B cell (primary cell): ENCODE results near the gene NPHS1. TPM values are rescaled to one million over a fixed set of nuclear protein-coding genes. Genes with fewer than 3 reads are reported as not detected.

Experiments used
- ATAC-seq: fragments of 200-7000 bp; cut with Tn5 transposase; one replicate; pipeline ENCODE4 v1.10.0; 2021; ENCODE audit warnings: low read depth, mild to moderate bottlenecking, moderate number of reproducible peaks, moderate library complexity
- CTCF ChIA-PET: fragments of 350-600 bp; sonication (Branson Sonifier 250); formaldehyde crosslinking; loops from one replicate; lab custom pipeline; 2021; ENCODE audit warnings: antibody characterized with exemption, inconsistent platforms; lab: Charles Lee
- POLR2A ChIA-PET: fragments of 350-600 bp; sonication (Branson Sonifier 250); formaldehyde crosslinking; loops from one replicate; lab custom pipeline; 2021; ENCODE audit warnings: antibody characterized with exemption; lab: Charles Lee
- DNase-seq: peaks from one replicate; pipeline ENCODE4 v3.0.0; 2013
- H2AFZ ChIP-seq: 2 replicates; pipeline ENCODE4 v1.6.1; 2012; ENCODE audit warnings: mild to moderate bottlenecking, low read depth, low read length; ENCODE audit not compliant: insufficient read depth, poor library complexity, severe bottlenecking
- H3K27ac ChIP-seq, 2 donors: 1 replicate in 1 of 2; 2 replicates in 1 of 2; pipeline ENCODE4 v1.5.1; 2012 to 2013; ENCODE audit warnings: low read length in 2 of 2, mild to moderate bottlenecking in 2 of 2, moderate library complexity in 1 of 2
- H3K27me3 ChIP-seq, 4 experiments: fragments of 200-600 bp in 1 of 4; sonication (generic) in 1 of 4; replicated peaks in 1 of 4; 1 replicate in 2 of 4; 2 replicates in 2 of 4; pipeline versions ENCODE4 v1.6.1 to v1.7.0; 2013 to 2016; ENCODE audit warnings: low read length in 3 of 4, mild to moderate bottlenecking in 2 of 4, mixed read lengths in 1 of 4, moderate library complexity in 1 of 4; ENCODE audit not compliant: insufficient read depth in 4 of 4, control insufficient read depth in 3 of 4; ENCODE audit errors: control extremely low read depth in 1 of 4
- H3K36me3 ChIP-seq, 2 experiments: replicated peaks in 1 of 2; 1 replicate in 1 of 2; 2 replicates in 1 of 2; pipeline versions ENCODE4 v1.6.1 to v1.7.1; 2013; ENCODE audit warnings: low read length in 1 of 2; ENCODE audit not compliant: insufficient read depth in 2 of 2, control insufficient read depth in 1 of 2; ENCODE audit errors: control extremely low read depth in 1 of 2, extremely low read depth in 1 of 2
- H3K4me1 ChIP-seq, 2 donors: fragments of 200-600 bp in 1 of 2; sonication (generic) in 1 of 2; 1 replicate in 1 of 2; 2 replicates in 1 of 2; pipeline versions ENCODE4 v1.5.1 to v1.6.1; 2013 to 2017; ENCODE audit warnings: low read length in 2 of 2; ENCODE audit not compliant: control insufficient read depth in 2 of 2, insufficient read depth in 2 of 2
- H3K4me2 ChIP-seq: replicated peaks from 2 replicates; pipeline ENCODE3; 2012; ENCODE audit warnings: mild to moderate bottlenecking, low read depth, low read length; ENCODE audit not compliant: poor library complexity, severe bottlenecking
- H3K4me3 ChIP-seq, 5 experiments: fragments of 200-600 bp in 1 of 5; sonication (generic) in 1 of 5; 1 replicate in 3 of 5; 2 replicates in 2 of 5; pipeline versions ENCODE4 v1.5.1 to v1.7.0; 2011 to 2016; ENCODE audit warnings: low read length in 4 of 5, mild to moderate bottlenecking in 4 of 5, low read depth in 2 of 5, control low read depth in 1 of 5, moderate library complexity in 1 of 5; ENCODE audit not compliant: insufficient read depth in 1 of 5; ENCODE audit errors: control extremely low read depth in 1 of 5, extremely low read depth in 1 of 5
- H3K79me2 ChIP-seq: fragments of 200-600 bp; sonication (generic); one replicate; pipeline ENCODE4 v1.6.0; 2016; ENCODE audit warnings: low read length; ENCODE audit not compliant: control insufficient read depth, insufficient read depth
- H3K9ac ChIP-seq: fragments of 200-600 bp; sonication (generic); 2 replicates; pipeline ENCODE4 v1.6.1; 2017; ENCODE audit warnings: mild to moderate bottlenecking, low read length, moderate library complexity
- H3K9me3 ChIP-seq, 3 donors: one replicate each; pipeline versions ENCODE4 v1.6.1 to v1.7.1; 2013; ENCODE audit warnings: low read length in 2 of 3; ENCODE audit not compliant: control insufficient read depth in 2 of 3, insufficient read depth in 1 of 3; ENCODE audit errors: control extremely low read depth in 1 of 3
- H4K20me1 ChIP-seq: 2 replicates; pipeline ENCODE4 v1.6.0; 2012; ENCODE audit warnings: mild to moderate bottlenecking, low read length; ENCODE audit not compliant: insufficient read depth, control insufficient read depth, poor library complexity, severe bottlenecking
- H3K27ac Mint-ChIP-seq: one replicate; pipeline ENCODE4 v1.8.0; 2021; ENCODE audit warnings: mixed read lengths
- H3K27me3 Mint-ChIP-seq: one replicate; pipeline ENCODE4 v1.8.0; 2021; ENCODE audit warnings: mixed read lengths
- H3K4me1 Mint-ChIP-seq: one replicate; pipeline ENCODE4 v1.8.0; 2021; ENCODE audit warnings: mixed read lengths
- H3K4me3 Mint-ChIP-seq: one replicate; pipeline ENCODE4 v1.8.0; 2021; ENCODE audit warnings: mixed read lengths
- H3K9me3 Mint-ChIP-seq: one replicate; pipeline ENCODE4 v1.8.0; 2022; ENCODE audit warnings: mixed read lengths; ENCODE audit not compliant: insufficient read depth
- CTCF ChIP-seq: fragments of 200-600 bp; IDR thresholded peaks from one replicate; pipeline ENCODE4 v1.8.0; 2022; ENCODE audit warnings: antibody characterized with exemption, mild to moderate bottlenecking
- EZH2 ChIP-seq: IDR thresholded peaks from 2 replicates; pipeline ENCODE4 v1.6.1; 2012; ENCODE audit warnings: borderline replicate concordance, low read depth, mild to moderate bottlenecking, moderate library complexity, low read length; ENCODE audit not compliant: insufficient read depth, poor library complexity, severe bottlenecking
- WGBS: methylation state at CpG from one replicate; pipeline ENCODE4 v1.1.5; 2013; ENCODE audit warnings: missing lambda C conversion rate; ENCODE audit not compliant: insufficient coverage; 5-methylcytosine and 5-hydroxymethylcytosine counted together
- intact Hi-C: fragments of 100-400 bp; cut with micrococcal nuclease; formaldehyde crosslinking; loops from one replicate; pipeline ENCODE4 v1.10.0; 2022
- polyA plus RNA-seq: library from polyadenylated mRNA; depleted of rRNA; stranded (reverse); fragments of >200 nt; gene quantifications from 2 replicates; pipeline ENCODE4 v1.2.3, GENCODE V29; 2012
- total RNA-seq, 2 donors: library from RNA; stranded (reverse); fragments of 120-200 nt in 1 of 2; gene quantifications; 1 replicate in 1 of 2; 2 replicates in 1 of 2; pipeline versions ENCODE4 v1.2.3 to v1.2.4, GENCODE V29; 2013 to 2022

NPHS1 gene
- total and polyA plus RNA-seq, 2 donors (not counting 1 experiment from before 2014, with no cell fraction given): not detected

GRCh38 chr19:35883882-35884281 is 31.6 kb upstream of the NPHS1 start:
- no peak overlapping the region for H3K4me3 ChIP-seq
- DNase-seq (peak; percentile 76), ATAC-seq (peak; percentile 22)
- no peaks in the 10 kb centered on the region for H3K9me3 Mint-ChIP-seq
- H2AFZ ChIP-seq: no peak overlapping the region
- H3K36me3 ChIP-seq: peaks cover 0 to 25% of the 10 kb centered on the region in 2 experiments
- peak overlapping the region; percentile 81 for H3K27ac Mint-ChIP-seq
- no peak overlapping the region for H3K9ac ChIP-seq
- peaks cover 19% of the 10 kb centered on the region for H3K4me1 Mint-ChIP-seq
- H3K27ac ChIP-seq: no peak overlapping the region
- peaks cover 9% of the 10 kb centered on the region for H3K27me3 Mint-ChIP-seq
- H3K27me3 ChIP-seq: peaks cover 0 to 15% (median 10%) of the 10 kb centered on the region in 4 experiments
- intact Hi-C loops: loop anchor here (2.0 to 5.0 kb wide), 2 partner anchors 168 to 287 kb away; partner anchors contain the start of genes THAP8 and WDR62
- 60% methylated on average over 1 of the region's 2 CpGs for WGBS
- CTCF ChIA-PET: interaction anchor here (0.7 to 6.8 kb wide), 4 partner anchors 24 to 160 kb away, joined by 3 to 168 read pairs (median 9); no protein-coding TSS in a partner anchor
- POLR2A ChIA-PET: interaction anchor here (0.6 to 2.4 kb wide), 7 partner anchors 16 to 845 kb away, joined by 3 to 12 read pairs (median 3); partner anchors contain the start of gene NFKBID
- H3K79me2 ChIP-seq: no peaks in the 10 kb centered on the region
- peaks cover 0 to 9% (median 0%) of the 10 kb centered on the region in 3 donors for H3K9me3 ChIP-seq
- peaks cover 4 to 7% of the 10 kb centered on the region in 2 donors for H3K4me1 ChIP-seq
- H3K4me2 ChIP-seq: no peak overlapping the region
- H4K20me1 ChIP-seq: peaks cover 30% of the 10 kb centered on the region
- H3K4me3 Mint-ChIP-seq: no peak overlapping the region
- no peak for TF ChIP-seq CTCF
- TF ChIP-seq EZH2: no peak
